ENCODE results near the gene ZPR1. TPM values are rescaled to one million over a fixed set of nuclear protein-coding genes. Genes with fewer than 3 reads are reported as not detected.

Gene ZPR1
- polyA plus RNA-seq, 1 donor from 2014 or later = 34.5 TPM

GRCh38 chr11:116814502-116814901 is 26.7 kb upstream of the ZPR1 start (continued):
- TF ChIP-seq EP300 (conservative IDR thresholded peaks at IDR 0.05; ENCODE audit: poor library complexity, severe bottlenecking) = no peak
- no peak for TF ChIP-seq SMC3 (conservative IDR thresholded peaks at IDR 0.05; ENCODE audit: poor library complexity)

GRCh38 chr11:116813781-116814471 is 26.1 kb upstream of the ZPR1 start:
- H3K27me3 ChIP-seq (ENCODE audit: insufficient read depth, low read depth, low read length) = no peaks in the 10 kb centered on the region
- H3K9me3 ChIP-seq (ENCODE audit: low read length) = no peaks in the 10 kb centered on the region
- H4K20me1 ChIP-seq (ENCODE audit: insufficient read depth) = no peaks in the 10 kb centered on the region
- H3F3A ChIP-seq (ENCODE audit: insufficient read depth, low read length, poor library complexity, severe bottlenecking) = no peaks in the 10 kb centered on the region
- no peaks in the 10 kb centered on the region for H3K9me2 ChIP-seq (ENCODE audit: insufficient read depth, low read length)
- H3K27ac ChIP-seq (ENCODE audit: low read length) = no peak overlapping the region
- no peaks in the 10 kb centered on the region for H3K36me3 ChIP-seq (ENCODE audit: insufficient read depth, low read length)
- no peaks in the 10 kb centered on the region for H3K79me2 ChIP-seq (replicated peaks; ENCODE audit: insufficient read depth, low read length)
- H2AFZ ChIP-seq (ENCODE audit: low read depth, low read length) = no peak overlapping the region
- H3K4me3 ChIP-seq (ENCODE audit: low read length) = no peak overlapping the region
- TF ChIP-seq REST (IDR thresholded peaks at IDR 0.05; ENCODE audit: borderline replicate concordance) (no peak), EZH2 (IDR thresholded peaks at IDR 0.05; ENCODE audit: borderline replicate concordance, insufficient read depth, low read length, poor library complexity, severe bottlenecking) (no peak), TAF1 (IDR thresholded peaks at IDR 0.05; ENCODE audit: low read depth) (no peak), MXI1 (conservative IDR thresholded peaks at IDR 0.05; ENCODE audit: poor library complexity, severe bottlenecking) (no peak), EP300 (conservative IDR thresholded peaks at IDR 0.05; ENCODE audit: poor library complexity, severe bottlenecking) (no peak), SMC3 (conservative IDR thresholded peaks at IDR 0.05; ENCODE audit: poor library complexity) (no peak)
- TF ChIP-seq, protein P1, sequence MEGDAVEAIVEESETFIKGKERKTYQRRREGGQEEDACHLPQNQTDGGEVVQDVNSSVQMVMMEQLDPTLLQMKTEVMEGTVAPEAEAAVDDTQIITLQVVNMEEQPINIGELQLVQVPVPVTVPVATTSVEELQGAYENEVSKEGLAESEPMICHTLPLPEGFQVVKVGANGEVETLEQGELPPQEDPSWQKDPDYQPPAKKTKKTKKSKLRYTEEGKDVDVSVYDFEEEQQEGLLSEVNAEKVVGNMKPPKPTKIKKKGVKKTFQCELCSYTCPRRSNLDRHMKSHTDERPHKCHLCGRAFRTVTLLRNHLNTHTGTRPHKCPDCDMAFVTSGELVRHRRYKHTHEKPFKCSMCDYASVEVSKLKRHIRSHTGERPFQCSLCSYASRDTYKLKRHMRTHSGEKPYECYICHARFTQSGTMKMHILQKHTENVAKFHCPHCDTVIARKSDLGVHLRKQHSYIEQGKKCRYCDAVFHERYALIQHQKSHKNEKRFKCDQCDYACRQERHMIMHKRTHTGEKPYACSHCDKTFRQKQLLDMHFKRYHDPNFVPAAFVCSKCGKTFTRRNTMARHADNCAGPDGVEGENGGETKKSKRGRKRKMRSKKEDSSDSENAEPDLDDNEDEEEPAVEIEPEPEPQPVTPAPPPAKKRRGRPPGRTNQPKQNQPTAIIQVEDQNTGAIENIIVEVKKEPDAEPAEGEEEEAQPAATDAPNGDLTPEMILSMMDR (IDR thresholded peaks at IDR 0.05; ENCODE audit: poor library complexity, severe bottlenecking) = no peak
- H3K9ac ChIP-seq (ENCODE audit: low read length) = no peak overlapping the region
- H3K4me2 ChIP-seq (ENCODE audit: low read length) = no peak overlapping the region

- Histone ChIP-seq H2AFZ (ENCODE audit: low read depth, low read length) (no peak overlapping the region), H4K20me1 (ENCODE audit: insufficient read depth) (no peaks in the 10 kb centered on the region), H3K27me3 (ENCODE audit: insufficient read depth, low read depth, low read length) (no peaks in the 10 kb centered on the region), H3K27ac (ENCODE audit: low read length) (no peak overlapping the region), H3K36me3 (ENCODE audit: insufficient read depth, low read length) (no peaks in the 10 kb centered on the region), H3K9me2 (ENCODE audit: insufficient read depth, low read length) (no peaks in the 10 kb centered on the region), H3K79me2 (replicated peaks; ENCODE audit: insufficient read depth, low read length) (no peaks in the 10 kb centered on the region), H3K4me3 (ENCODE audit: low read length) (no peak overlapping the region), H3K9me3 (ENCODE audit: low read length) (no peaks in the 10 kb centered on the region), H3F3A (ENCODE audit: insufficient read depth, low read length, poor library complexity, severe bottlenecking) (no peaks in the 10 kb centered on the region), H3K4me2 (ENCODE audit: low read length) (no peak overlapping the region), H3K9ac (ENCODE audit: low read length) (no peak overlapping the region)
- TF ChIP-seq RAD21 (conservative IDR thresholded peaks at IDR 0.05) (no peak), EZH2 (IDR thresholded peaks at IDR 0.05; ENCODE audit: borderline replicate concordance, insufficient read depth, low read length, poor library complexity, severe bottlenecking) (no peak), SMC3 (conservative IDR thresholded peaks at IDR 0.05; ENCODE audit: poor library complexity) (no peak), MXI1 (conservative IDR thresholded peaks at IDR 0.05; ENCODE audit: poor library complexity, severe bottlenecking) (no peak), REST (IDR thresholded peaks at IDR 0.05; ENCODE audit: borderline replicate concordance) (no peak), TAF1 (IDR thresholded peaks at IDR 0.05; ENCODE audit: low read depth) (no peak), EP300 (conservative IDR thresholded peaks at IDR 0.05; ENCODE audit: poor library complexity, severe bottlenecking) (no peak), POLR2AphosphoS5 (IDR thresholded peaks at IDR 0.05) (no peak)
- TF ChIP-seq, protein P1 (IDR thresholded peaks at IDR 0.05; ENCODE audit: poor library complexity, severe bottlenecking) = no peak
Measured at GRCh38 chr11:116813170-116813569, 25.3 kb upstream of the ZPR1 start.
